ENCODE results near the gene CNPY4. TPM values are rescaled to one million over a fixed set of nuclear protein-coding genes. Genes with fewer than 3 reads are reported as not detected.

Gene CNPY4
- total RNA-seq, 1 experiment from 2014 or later = 21.7 TPM

DNA sequence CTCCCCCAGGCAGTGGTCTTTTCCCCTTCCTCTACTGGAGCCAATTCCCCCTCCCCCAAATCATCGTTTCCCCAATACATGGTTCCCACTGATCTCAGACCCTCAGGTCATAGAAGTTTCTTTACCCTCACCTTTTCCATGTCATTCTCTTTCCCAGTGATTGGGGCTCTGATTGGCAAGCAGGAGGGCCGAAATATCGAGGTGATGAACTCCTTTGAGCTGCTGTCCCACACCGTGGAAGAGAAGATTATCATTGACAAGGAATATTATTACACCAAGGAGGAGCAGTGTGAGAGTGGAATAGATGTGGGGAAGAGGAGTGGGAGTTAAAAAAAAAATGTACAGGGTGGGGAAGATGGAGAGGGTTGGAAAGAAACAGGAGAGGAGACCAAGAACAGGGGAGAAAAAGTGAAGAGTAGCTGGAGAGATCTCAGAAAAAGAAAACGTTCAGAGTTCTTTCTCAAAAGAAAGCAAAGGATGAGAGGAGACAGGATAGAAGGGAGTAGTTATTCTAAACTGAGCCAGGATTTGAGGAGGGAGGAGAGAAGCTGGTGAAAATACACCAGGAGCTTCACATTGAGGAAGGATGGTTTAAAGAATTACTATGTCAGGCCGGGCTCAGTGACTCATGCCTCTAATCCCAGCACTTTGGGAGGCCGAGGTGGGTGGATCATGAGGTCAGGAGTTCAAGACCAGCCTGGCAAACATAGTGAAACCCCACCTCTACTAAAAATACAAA, 29.8 kb upstream of the CNPY4 start:
- DNase-seq (ENCODE audit: low read depth, low spot score) = no peak
- in situ Hi-C loops (cut with HindIII; ENCODE audit: low pct_unique_long_range_greater_than_20kb, low sequenced_read_pairs) = no loop called here

DNA sequence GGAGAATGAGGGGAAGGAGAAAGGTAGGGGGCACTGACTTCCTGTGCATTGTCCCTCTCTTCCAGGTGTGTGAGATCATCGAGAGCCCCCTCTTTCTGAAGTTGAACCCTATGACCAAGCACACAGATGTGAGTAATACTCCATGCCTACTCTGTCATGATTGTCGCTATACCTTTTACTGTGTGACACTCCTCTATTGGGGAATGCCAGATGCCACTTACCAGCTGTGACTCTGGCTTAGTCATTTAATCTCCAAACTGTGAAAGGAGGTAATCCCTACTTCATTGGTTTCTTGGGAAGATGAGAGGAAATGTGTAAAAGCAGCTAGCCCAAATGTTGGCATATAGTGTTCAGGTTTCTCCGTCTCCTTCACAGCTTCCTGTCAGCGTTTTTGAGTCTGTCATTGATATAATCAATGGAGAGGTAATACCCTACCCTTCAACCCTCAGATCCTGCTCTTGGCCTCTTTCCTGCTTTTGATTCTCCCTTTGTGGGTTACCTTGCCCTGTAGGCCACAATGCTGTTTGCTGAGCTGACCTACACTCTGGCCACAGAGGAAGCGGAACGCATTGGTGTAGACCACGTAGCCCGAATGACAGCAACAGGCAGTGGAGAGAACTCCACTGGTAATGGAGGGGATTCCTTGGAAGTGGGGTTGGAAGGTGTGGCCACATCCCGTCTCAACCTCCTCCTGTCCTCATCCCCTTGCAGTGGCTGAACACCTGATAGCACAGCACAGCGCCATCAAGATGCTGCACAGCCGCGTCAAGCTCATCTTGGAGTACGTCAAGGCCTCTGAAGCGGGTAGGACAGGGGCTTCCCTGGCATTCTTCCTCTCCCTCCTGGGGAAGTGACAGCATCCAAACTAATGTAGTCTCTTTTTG, 28.7 kb upstream of the CNPY4 start:
- DNase-seq (ENCODE audit: low read depth, low spot score) = no peak
- in situ Hi-C loops (cut with HindIII; ENCODE audit: low pct_unique_long_range_greater_than_20kb, low sequenced_read_pairs) = no loop called here

- peak; percentile 34 for DNase-seq (ENCODE audit: low read depth, low spot score)
Measured at GRCh38 chr7:100091411-100092181, 27.8 kb upstream of the CNPY4 start.

GRCh38 chr7:100093054-100093453, 26.4 kb upstream of the CNPY4 start:
- peak; percentile 34 for DNase-seq (ENCODE audit: low read depth, low spot score)
- in situ Hi-C loops (cut with HindIII; ENCODE audit: low pct_unique_long_range_greater_than_20kb, low sequenced_read_pairs) = no loop called here

More at GRCh38 chr7:100091411-100092181, 27.8 kb upstream of the CNPY4 start:
- in situ Hi-C loops (cut with HindIII; ENCODE audit: low pct_unique_long_range_greater_than_20kb, low sequenced_read_pairs) = no loop called here

DNA sequence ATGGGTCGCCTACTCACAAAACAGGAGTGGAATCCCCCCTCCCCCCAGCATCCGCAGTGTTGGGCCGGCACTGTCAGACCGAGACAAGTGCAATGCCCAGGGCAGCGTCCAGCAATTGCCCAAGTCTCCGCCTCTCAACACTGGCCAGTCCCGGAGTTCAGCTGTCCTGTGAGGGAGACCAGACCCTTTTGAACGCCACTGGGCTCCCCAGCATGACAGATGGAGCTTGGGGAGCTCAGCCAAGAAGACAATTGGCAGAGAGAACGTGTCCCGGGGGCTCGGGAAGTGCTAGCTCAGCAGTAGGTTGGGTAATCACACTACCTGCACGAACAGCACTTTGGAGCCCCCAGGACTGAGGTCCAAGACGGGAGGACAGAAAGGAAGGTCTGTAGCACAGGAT, 25.9 kb upstream of the CNPY4 start:
- in situ Hi-C loops (cut with HindIII; ENCODE audit: low pct_unique_long_range_greater_than_20kb, low sequenced_read_pairs) = no loop called here
- DNase-seq (ENCODE audit: low read depth, low spot score) = no peak

- in situ Hi-C loops (cut with HindIII; ENCODE audit: low pct_unique_long_range_greater_than_20kb, low sequenced_read_pairs) = no loop called here
- no peak for DNase-seq (ENCODE audit: low read depth, low spot score)
Measured at GRCh38 chr7:100093925-100094486, 25.4 kb upstream of the CNPY4 start.

DNA sequence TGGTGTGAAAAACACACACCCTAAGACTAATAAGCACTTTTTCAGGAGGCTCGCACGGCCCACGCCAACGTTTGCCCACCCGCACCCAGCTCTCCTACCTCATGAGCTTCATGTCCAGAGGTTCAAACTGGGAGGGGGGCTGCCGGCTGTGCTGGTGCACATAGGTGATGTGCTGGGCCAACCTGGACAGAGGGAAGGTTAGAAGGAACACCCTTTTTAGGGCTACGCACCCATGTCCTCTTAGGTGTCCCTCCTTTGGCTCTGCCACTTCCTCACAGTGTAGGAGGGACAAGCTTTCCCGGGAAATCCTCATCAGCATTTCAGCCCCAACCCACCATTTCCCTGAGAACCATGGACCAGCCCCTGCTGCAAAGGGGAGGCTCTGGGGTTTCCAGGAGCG, 24.1 kb upstream of the CNPY4 start:
- DNase-seq (ENCODE audit: low read depth, low spot score) = no peak
- in situ Hi-C loops (cut with HindIII; ENCODE audit: low pct_unique_long_range_greater_than_20kb, low sequenced_read_pairs) = no loop called here

GRCh38 chr7:100095704-100096103, 23.7 kb upstream of the CNPY4 start:
- in situ Hi-C loops (cut with HindIII; ENCODE audit: low pct_unique_long_range_greater_than_20kb, low sequenced_read_pairs) = no loop called here
- no peak for DNase-seq (ENCODE audit: low read depth, low spot score)

- in situ Hi-C loops (cut with HindIII; ENCODE audit: low pct_unique_long_range_greater_than_20kb, low sequenced_read_pairs) = no loop called here
- DNase-seq (ENCODE audit: low read depth, low spot score) = no peak
Measured at GRCh38 chr7:100098913-100099312, 20.5 kb upstream of the CNPY4 start.

GRCh38 chr7:100099452-100099851, 20.0 kb upstream of the CNPY4 start:
- in situ Hi-C loops (cut with HindIII; ENCODE audit: low pct_unique_long_range_greater_than_20kb, low sequenced_read_pairs) = no loop called here
- no peak for DNase-seq (ENCODE audit: low read depth, low spot score)

- in situ Hi-C loops (cut with HindIII; ENCODE audit: low pct_unique_long_range_greater_than_20kb, low sequenced_read_pairs) = no loop called here
- peak; percentile 97 for DNase-seq (ENCODE audit: low read depth, low spot score)
Measured at GRCh38 chr7:100100420-100101015, 18.9 kb upstream of the CNPY4 start.

- peak; percentile 100 for DNase-seq (ENCODE audit: low read depth, low spot score)
- in situ Hi-C loops (cut with HindIII; ENCODE audit: low pct_unique_long_range_greater_than_20kb, low sequenced_read_pairs) = no loop called here
Measured at GRCh38 chr7:100101016-100101862, 18.2 kb upstream of the CNPY4 start, which contains the start of the genes AP4M1 and MCM7. Gene AP4M1, plus strand, starts transcription at chr7:100101643. Its CDS starts 72 bp downstream, at chr7:100101715. Gene MCM7, minus strand, starts transcription at chr7:100101397. Its CDS starts 103 bp downstream, at chr7:100101294.

DNA sequence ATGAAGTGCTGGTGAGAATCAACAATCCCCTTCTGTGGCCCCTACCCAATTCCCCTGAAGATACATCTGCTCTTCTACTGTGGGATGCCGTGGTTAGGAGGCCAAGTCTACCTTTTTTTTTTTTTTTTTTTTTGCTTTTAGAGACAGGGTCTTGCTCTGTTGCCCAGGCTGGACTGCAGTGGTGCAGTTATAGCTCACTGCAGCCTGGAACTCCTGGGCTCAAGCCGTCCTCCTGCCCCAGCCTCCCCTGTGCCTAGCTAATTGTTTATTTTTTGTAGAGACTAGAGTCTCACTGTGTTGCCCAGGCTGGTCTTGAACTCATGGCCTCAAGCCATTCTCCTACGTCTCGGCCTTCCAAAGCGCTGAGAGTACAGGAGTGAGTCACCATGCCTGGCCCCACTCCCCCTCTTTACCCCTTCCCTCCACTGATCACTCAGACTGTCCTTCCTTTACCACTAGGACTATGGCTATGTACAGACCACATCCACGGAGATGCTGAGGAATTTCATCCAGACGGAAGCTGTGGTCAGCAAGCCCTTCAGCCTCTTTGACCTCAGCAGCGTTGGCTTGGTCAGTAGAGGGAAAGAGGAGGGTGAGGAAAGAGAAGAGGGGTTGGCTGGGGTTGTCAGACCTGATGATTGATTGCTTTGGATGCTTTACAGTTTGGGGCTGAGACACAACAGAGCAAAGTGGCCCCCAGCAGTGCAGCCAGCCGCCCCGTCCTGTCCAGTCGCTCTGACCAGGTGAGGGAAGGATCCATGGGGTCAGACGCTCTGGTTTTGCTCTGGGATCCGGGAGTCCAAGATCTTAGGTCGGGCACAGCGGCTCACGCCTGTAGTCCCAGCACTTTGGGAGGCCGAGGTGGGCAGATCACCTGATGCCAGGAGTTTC, 16.2 kb upstream of the CNPY4 start:
- in situ Hi-C loops (cut with HindIII; ENCODE audit: low pct_unique_long_range_greater_than_20kb, low sequenced_read_pairs) = no loop called here
- DNase-seq (ENCODE audit: low read depth, low spot score) = no peak

GRCh38 chr7:100105534-100105933, 13.9 kb upstream of the CNPY4 start:
- in situ Hi-C loops (cut with HindIII; ENCODE audit: low pct_unique_long_range_greater_than_20kb, low sequenced_read_pairs) = no loop called here
- no peak for DNase-seq (ENCODE audit: low read depth, low spot score)

DNA sequence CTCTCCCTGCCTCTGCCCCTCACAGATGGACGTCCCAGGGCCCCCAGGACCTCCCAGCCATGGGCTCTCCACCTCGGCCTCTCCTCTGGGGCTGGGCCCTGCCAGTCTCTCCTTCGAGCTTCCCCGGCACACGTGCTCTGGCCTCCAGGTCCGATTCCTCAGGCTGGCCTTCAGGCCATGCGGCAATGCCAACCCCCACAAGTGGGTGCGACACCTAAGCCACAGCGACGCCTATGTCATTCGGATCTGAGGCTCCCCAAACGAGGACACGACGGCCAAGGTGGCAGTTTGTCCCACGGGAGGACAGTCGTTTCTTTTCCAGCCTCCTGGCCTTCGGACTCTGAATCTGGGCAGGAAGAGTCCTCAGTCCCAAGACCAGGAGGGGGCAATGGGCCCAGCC, 12.8 kb upstream of the CNPY4 start:
- in situ Hi-C loops (cut with HindIII; ENCODE audit: low pct_unique_long_range_greater_than_20kb, low sequenced_read_pairs) = no loop called here
- no peak for DNase-seq (ENCODE audit: low read depth, low spot score)

Measured in SK-MEL-5 (cell line).